Sigmoid colon (tissue), 7 donors: ENCODE measurements around the gene GRIP1. TPM values are rescaled to one million over a fixed set of nuclear protein-coding genes. Genes with fewer than 3 reads are reported as not detected.

Experiments used
- DNase-seq: peaks from one replicate; pipeline ENCODE4 v3.0.0-alpha.2; 2019
- H3K27ac ChIP-seq, 4 donors: fragments of 200-600 bp; sonication (generic); one replicate each; pipeline ENCODE4 v1.5.1; 2016 to 2019; ENCODE audit warnings: mild to moderate bottlenecking in 1 of 4
- H3K27me3 ChIP-seq, 3 donors: fragments of 200-600 bp; sonication (generic); one replicate each; pipeline ENCODE4 v1.5.1; 2019; ENCODE audit warnings: mild to moderate bottlenecking in 1 of 3
- H3K36me3 ChIP-seq, 4 donors: fragments of 200-600 bp; sonication (generic); one replicate each; pipeline ENCODE4 v1.5.1; 2016 to 2019
- H3K4me1 ChIP-seq, 4 donors: fragments of 200-600 bp; sonication (generic); one replicate each; pipeline ENCODE4 v1.5.1; 2017 to 2019
- H3K4me3 ChIP-seq, 4 donors: fragments of 200-600 bp; sonication (generic); one replicate each; pipeline ENCODE4 v1.5.1; 2017 to 2019; ENCODE audit warnings: mild to moderate bottlenecking in 2 of 4, moderate library complexity in 1 of 4
- H3K9me3 ChIP-seq, 4 donors: fragments of 200-600 bp in 3 of 4; sonication (generic) in 3 of 4; one replicate each; pipeline versions ENCODE4 v1.5.1 to v1.6.1; 2013 to 2019
- EP300 ChIP-seq, 4 donors: sonication (generic); formaldehyde crosslinking; IDR thresholded peaks; one replicate each; pipeline ENCODE4 v1.6.1; 2017; ENCODE audit warnings: antibody characterized with exemption in 4 of 4
- POLR2A ChIP-seq, 2 donors: fragments of 450-650 bp; IDR thresholded peaks; one replicate each; pipeline ENCODE4 v1.6.1; 2016; ENCODE audit warnings: antibody characterized with exemption in 2 of 2, mild to moderate bottlenecking in 2 of 2, moderate library complexity in 2 of 2
- POLR2AphosphoS5 ChIP-seq, 4 donors: sonication (generic); formaldehyde crosslinking; IDR thresholded peaks; one replicate each; pipeline ENCODE4 v1.6.1; 2017; ENCODE audit warnings: antibody characterized with exemption in 4 of 4
- WGBS, 2 donors: extraction: QIAGEN DNeasy Blood & Tissue Kit; methylation state at CpG; one replicate each; pipeline ENCODE4 v1.1.7; 2013; 5-methylcytosine and 5-hydroxymethylcytosine counted together
- intact Hi-C: fragments of 100-400 bp; cut with DNase I; formaldehyde crosslinking; loops from one replicate; pipeline ENCODE4 v1.15.1; 2023
- polyA plus RNA-seq, 3 donors: library from polyadenylated mRNA; stranded (reverse); fragments of 200-250 nt; gene quantifications; one replicate each; pipeline ENCODE4 v1.2.3, GENCODE V29; 2013
- total RNA-seq, 4 donors: library from RNA; depleted of rRNA; stranded (reverse); fragments of >200 nt; gene quantifications; one replicate each; pipeline ENCODE4 v1.1.0, GENCODE V29; 2016
- TF ChIP-seq, protein P1 (sequence below), 4 experiments: fragments of 450-650 bp in 3 of 4; fragments of 200-600 bp in 1 of 4; IDR thresholded peaks; one replicate each; pipeline ENCODE4 v1.5.1; 2016 to 2019; ENCODE audit warnings: antibody characterized with exemption in 4 of 4, mild to moderate bottlenecking in 3 of 4, moderate library complexity in 2 of 4
- donor health status: healthy with polysubstance abuse.
- donor health status: Bipolar disorder and iron deficiency.
- donor health status: healthy.

Gene GRIP1
- total and polyA plus RNA-seq, 7 donors = 0.46 to 14.0 (median 6.3) TPM

- intact Hi-C loops = no loop called here
- H3K4me3 ChIP-seq = no peak overlapping the region
- H3K36me3 ChIP-seq = no peaks in the 10 kb centered on the region
- H3K27ac ChIP-seq = no peak overlapping the region
- no peaks in the 10 kb centered on the region for H3K9me3 ChIP-seq
- no peak for DNase-seq
- H3K4me1 ChIP-seq = no peaks in the 10 kb centered on the region
- TF ChIP-seq POLR2A (IDR thresholded peaks at IDR 0.05) (no peak), POLR2AphosphoS5 (IDR thresholded peaks at IDR 0.05) (no peak), EP300 (IDR thresholded peaks at IDR 0.05) (no peak)
- TF ChIP-seq, protein P1, sequence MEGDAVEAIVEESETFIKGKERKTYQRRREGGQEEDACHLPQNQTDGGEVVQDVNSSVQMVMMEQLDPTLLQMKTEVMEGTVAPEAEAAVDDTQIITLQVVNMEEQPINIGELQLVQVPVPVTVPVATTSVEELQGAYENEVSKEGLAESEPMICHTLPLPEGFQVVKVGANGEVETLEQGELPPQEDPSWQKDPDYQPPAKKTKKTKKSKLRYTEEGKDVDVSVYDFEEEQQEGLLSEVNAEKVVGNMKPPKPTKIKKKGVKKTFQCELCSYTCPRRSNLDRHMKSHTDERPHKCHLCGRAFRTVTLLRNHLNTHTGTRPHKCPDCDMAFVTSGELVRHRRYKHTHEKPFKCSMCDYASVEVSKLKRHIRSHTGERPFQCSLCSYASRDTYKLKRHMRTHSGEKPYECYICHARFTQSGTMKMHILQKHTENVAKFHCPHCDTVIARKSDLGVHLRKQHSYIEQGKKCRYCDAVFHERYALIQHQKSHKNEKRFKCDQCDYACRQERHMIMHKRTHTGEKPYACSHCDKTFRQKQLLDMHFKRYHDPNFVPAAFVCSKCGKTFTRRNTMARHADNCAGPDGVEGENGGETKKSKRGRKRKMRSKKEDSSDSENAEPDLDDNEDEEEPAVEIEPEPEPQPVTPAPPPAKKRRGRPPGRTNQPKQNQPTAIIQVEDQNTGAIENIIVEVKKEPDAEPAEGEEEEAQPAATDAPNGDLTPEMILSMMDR (IDR thresholded peaks at IDR 0.05) = no peak
- no peaks in the 10 kb centered on the region for H3K27me3 ChIP-seq
- WGBS, 2 donors = 86 to 90% methylated on average over 1 of the region's 1 CpG
Measured at GRCh38 chr12:66438601-66439000, 240.3 kb downstream of the GRIP1 start.

DNA sequence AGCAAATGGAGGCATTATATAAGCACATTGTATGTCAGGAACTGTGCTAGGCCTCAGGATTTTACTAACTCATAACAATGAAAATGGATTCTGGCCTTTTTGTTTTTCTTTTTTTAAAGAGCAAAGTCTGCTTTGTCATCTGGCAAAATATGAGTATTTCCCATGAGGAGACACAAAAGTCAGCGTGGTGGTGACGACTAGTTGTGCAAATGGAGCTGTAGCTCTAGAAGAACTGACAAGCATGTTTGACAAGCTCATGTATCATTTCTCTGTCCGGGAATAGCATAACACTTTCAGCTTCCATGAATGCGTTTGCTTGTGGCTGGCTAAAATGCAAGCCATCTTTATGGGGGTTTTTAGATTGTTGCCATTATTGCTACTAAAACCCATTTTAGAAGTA is 248.8 kb downstream of the GRIP1 start:
- TF ChIP-seq POLR2A (IDR thresholded peaks at IDR 0.05) = no peak
- TF ChIP-seq, protein P1 (IDR thresholded peaks at IDR 0.05) = no peak
- TF ChIP-seq EP300 (IDR thresholded peaks at IDR 0.05) = no peak
- no peak for TF ChIP-seq POLR2AphosphoS5 (IDR thresholded peaks at IDR 0.05)
- Histone ChIP-seq H3K36me3 (peaks cover 0 to 9% (median 0%) of the 10 kb centered on the region in 4 donors), H3K9me3 (no peaks in the 10 kb centered on the region), H3K4me3 (no peak overlapping the region), H3K4me1 (no peaks in the 10 kb centered on the region), H3K27ac (no peak overlapping the region), H3K27me3 (no peaks in the 10 kb centered on the region)
- intact Hi-C loops = no loop called here
- WGBS, 2 donors = 93 to 96% methylated on average over 4 of the region's 4 CpGs
- no peak for DNase-seq

- H3K9me3 ChIP-seq = peaks cover 0 to 4% (median 0%) of the 10 kb centered on the region in 4 donors
- no peak for DNase-seq
- TF ChIP-seq, protein P1 (IDR thresholded peaks at IDR 0.05) = no peak
- TF ChIP-seq POLR2AphosphoS5 (IDR thresholded peaks at IDR 0.05) = no peak
- TF ChIP-seq POLR2A (IDR thresholded peaks at IDR 0.05) = no peak
- no peak for TF ChIP-seq EP300 (IDR thresholded peaks at IDR 0.05)
- no peaks in the 10 kb centered on the region for H3K27me3 ChIP-seq
- 83 to 85% methylated on average over 5 of the region's 5 CpGs for WGBS, 2 donors
- intact Hi-C loops = no loop called here
- peaks cover 0 to 12% (median 0%) of the 10 kb centered on the region in 4 donors for H3K36me3 ChIP-seq
- H3K4me1 ChIP-seq = no peaks in the 10 kb centered on the region
- no peak overlapping the region for H3K4me3 ChIP-seq
- no peak overlapping the region for H3K27ac ChIP-seq
Measured at GRCh38 chr12:66428870-66429269, 250.0 kb downstream of the GRIP1 start.

DNA sequence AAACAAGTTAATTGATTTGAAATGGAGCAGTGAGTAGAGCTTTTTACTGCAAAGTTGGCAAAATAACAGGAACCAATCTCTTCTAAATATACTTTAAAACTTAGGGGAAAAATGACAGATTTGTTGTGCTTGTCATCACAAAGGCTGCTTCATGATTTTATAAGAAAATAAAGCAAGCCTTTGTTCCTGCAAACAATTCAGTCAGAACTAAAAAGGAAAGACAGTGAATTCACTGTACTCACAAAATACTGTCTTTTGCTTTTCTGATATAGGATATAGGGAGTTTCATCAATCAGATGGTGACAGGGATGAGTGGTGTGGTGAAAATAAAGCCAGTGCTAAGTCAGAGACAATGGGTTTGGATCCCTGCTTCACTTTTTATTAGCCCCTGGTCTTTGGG is 250.6 kb downstream of the GRIP1 start:
- H3K36me3 ChIP-seq = peaks cover 0 to 12% (median 0%) of the 10 kb centered on the region in 4 donors
- H3K4me3 ChIP-seq = no peak overlapping the region
- no peak for DNase-seq
- no peaks in the 10 kb centered on the region for H3K27me3 ChIP-seq
- TF ChIP-seq, protein P1 (IDR thresholded peaks at IDR 0.05) = no peak
- TF ChIP-seq POLR2AphosphoS5 (IDR thresholded peaks at IDR 0.05) (no peak), POLR2A (IDR thresholded peaks at IDR 0.05) (no peak), EP300 (IDR thresholded peaks at IDR 0.05) (no peak)
- H3K4me1 ChIP-seq = no peaks in the 10 kb centered on the region
- intact Hi-C loops = no loop called here
- H3K27ac ChIP-seq = no peak overlapping the region
- peaks cover 0 to 4% (median 0%) of the 10 kb centered on the region in 4 donors for H3K9me3 ChIP-seq

DNA sequence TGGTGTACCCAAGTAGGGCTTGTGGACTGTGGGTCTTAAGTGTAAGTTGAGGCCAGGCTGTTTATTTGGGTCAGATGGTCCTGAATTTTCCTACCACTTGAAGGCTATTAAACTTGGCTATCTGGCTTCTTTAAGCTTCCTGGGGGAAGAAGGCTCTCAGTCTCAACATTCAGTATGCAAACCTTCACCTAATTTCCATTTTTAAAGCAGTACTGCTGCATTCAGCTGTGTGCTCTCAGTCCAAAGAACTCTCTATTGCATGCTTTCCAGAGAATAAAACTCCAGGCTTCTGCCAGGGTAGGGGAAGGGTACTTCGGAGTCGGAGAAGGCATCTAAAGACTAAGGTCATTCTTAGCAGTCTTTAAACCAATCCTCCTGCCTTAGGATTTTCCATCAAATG is 252.2 kb downstream of the GRIP1 start:
- peaks cover 0 to 12% (median 0%) of the 10 kb centered on the region in 4 donors for H3K36me3 ChIP-seq
- H3K27me3 ChIP-seq = no peaks in the 10 kb centered on the region
- no peak overlapping the region for H3K27ac ChIP-seq
- H3K4me1 ChIP-seq = no peaks in the 10 kb centered on the region
- no peak for DNase-seq
- no peak overlapping the region for H3K4me3 ChIP-seq
- intact Hi-C loops = no loop called here
- WGBS, 2 donors = 82 to 91% methylated on average over 2 of the region's 2 CpGs
- H3K9me3 ChIP-seq = peaks cover 0 to 4% (median 0%) of the 10 kb centered on the region in 4 donors
- TF ChIP-seq POLR2AphosphoS5 (IDR thresholded peaks at IDR 0.05) (no peak), POLR2A (IDR thresholded peaks at IDR 0.05) (no peak), EP300 (IDR thresholded peaks at IDR 0.05) (no peak)
- TF ChIP-seq, protein P1 (IDR thresholded peaks at IDR 0.05) = no peak
